OCI-LY3 (cell line): ENCODE results near the gene DRGX.

Experiments
- H2AFZ ChIP-seq: fragments of 200-600, 300-600 bp; shearing (Covaris generic); 2 replicates; pipeline ENCODE4 v1.6.0; 2014; ENCODE audit warnings: antibody characterized with exemption, low read depth, low read length
- H3K27ac ChIP-seq: fragments of 200-600, 300-600 bp; sonication (generic); 2 replicates; pipeline ENCODE4 v1.5.1; 2014; ENCODE audit warnings: mild to moderate bottlenecking, low read length, moderate library complexity, mixed read lengths
- H3K27me3 ChIP-seq: fragments of 200-600, 300-600 bp; sonication (generic); 2 replicates; pipeline ENCODE4 v1.6.1; 2014; ENCODE audit warnings: low read depth, low read length, mixed read lengths
- H3K36me3 ChIP-seq: fragments of 200-600, 300-600 bp; sonication (generic); replicated peaks from 2 replicates; pipeline ENCODE3; 2014; ENCODE audit warnings: low read depth, low read length, mixed read lengths
- H3K4me1 ChIP-seq: fragments of 300-600, 200-600 bp; sonication (generic); 2 replicates; pipeline ENCODE4 v1.6.1; 2014; ENCODE audit warnings: low read length, mixed read lengths
- H3K4me2 ChIP-seq: fragments of 200-600, 300-600 bp; sonication (generic); 2 replicates; pipeline ENCODE4 v1.6.1; 2014; ENCODE audit warnings: low read length, mixed read lengths
- H3K4me3 ChIP-seq: fragments of 300-600, 200-600 bp; sonication (generic); 2 replicates; pipeline ENCODE4 v1.5.1; 2014; ENCODE audit warnings: antibody characterized with exemption, mild to moderate bottlenecking, low read length, moderate library complexity
- H3K79me2 ChIP-seq: fragments of 300-600, 200-600 bp; shearing (Covaris generic); 2 replicates; pipeline ENCODE4 v1.6.1; 2014; ENCODE audit warnings: mild to moderate bottlenecking, low read length, mixed read lengths
- H3K9ac ChIP-seq: fragments of 300-600, 200-600 bp; shearing (Covaris generic); 2 replicates; pipeline ENCODE4 v1.6.0; 2014; ENCODE audit warnings: mild to moderate bottlenecking, low read length, moderate library complexity
- H3K9me3 ChIP-seq: fragments of 200-600, 300-600 bp; shearing (Covaris generic); 2 replicates; pipeline ENCODE4 v1.6.1; 2014; ENCODE audit warnings: low read length, mixed read lengths; ENCODE audit not compliant: insufficient read depth
- H4K20me1 ChIP-seq: fragments of 200-600, 300-600 bp; sonication (generic); 2 replicates; pipeline ENCODE4 v1.6.1; 2016; ENCODE audit warnings: low read length, mixed read lengths; ENCODE audit not compliant: insufficient read depth
- EZH2phosphoT487 ChIP-seq: fragments of 200-600 bp; shearing (Covaris generic); IDR thresholded peaks from 2 replicates; pipeline ENCODE4 v1.6.1; 2018; ENCODE audit warnings: antibody characterized with exemption, mixed run types, low read depth
- TF ChIP-seq, protein P1 (sequence below): fragments of 200-600, 300-600 bp; sonication (generic); IDR thresholded peaks from 2 replicates; pipeline ENCODE4 v1.5.1; 2014; ENCODE audit warnings: antibody characterized with exemption, low read length, low read depth

Gene DRGX

DNA sequence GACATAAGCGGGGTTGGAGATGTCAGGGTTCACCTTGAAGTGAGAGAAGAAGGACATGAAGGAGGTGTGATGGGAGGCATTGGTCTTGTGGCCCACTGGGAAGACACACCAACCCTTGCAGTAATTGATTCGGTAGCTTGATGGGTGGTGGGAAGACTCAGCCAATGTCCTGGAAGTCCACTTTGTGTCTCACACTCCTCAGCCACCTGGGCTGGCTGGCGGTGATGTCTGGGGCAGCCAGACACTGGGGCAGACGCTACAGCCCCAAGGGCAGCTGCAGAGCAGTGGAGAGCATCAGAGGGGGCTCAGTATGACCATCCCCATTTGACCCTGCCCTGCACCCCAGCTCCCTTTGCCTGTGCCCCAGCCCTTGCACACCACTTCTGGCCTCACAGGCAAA, 16.7 kb upstream of the DRGX start:
- TF ChIP-seq, protein P1, sequence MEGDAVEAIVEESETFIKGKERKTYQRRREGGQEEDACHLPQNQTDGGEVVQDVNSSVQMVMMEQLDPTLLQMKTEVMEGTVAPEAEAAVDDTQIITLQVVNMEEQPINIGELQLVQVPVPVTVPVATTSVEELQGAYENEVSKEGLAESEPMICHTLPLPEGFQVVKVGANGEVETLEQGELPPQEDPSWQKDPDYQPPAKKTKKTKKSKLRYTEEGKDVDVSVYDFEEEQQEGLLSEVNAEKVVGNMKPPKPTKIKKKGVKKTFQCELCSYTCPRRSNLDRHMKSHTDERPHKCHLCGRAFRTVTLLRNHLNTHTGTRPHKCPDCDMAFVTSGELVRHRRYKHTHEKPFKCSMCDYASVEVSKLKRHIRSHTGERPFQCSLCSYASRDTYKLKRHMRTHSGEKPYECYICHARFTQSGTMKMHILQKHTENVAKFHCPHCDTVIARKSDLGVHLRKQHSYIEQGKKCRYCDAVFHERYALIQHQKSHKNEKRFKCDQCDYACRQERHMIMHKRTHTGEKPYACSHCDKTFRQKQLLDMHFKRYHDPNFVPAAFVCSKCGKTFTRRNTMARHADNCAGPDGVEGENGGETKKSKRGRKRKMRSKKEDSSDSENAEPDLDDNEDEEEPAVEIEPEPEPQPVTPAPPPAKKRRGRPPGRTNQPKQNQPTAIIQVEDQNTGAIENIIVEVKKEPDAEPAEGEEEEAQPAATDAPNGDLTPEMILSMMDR = no peak
- TF ChIP-seq EZH2phosphoT487 = no peak
- Histone ChIP-seq H3K9ac (no peak overlapping the region), H3K4me1 (no peaks in the 10 kb centered on the region), H3K4me2 (no peak overlapping the region), H3K36me3 (no peaks in the 10 kb centered on the region), H3K79me2 (no peaks in the 10 kb centered on the region), H2AFZ (no peak overlapping the region), H3K27ac (no peak overlapping the region), H3K27me3 (peaks cover 7% of the 10 kb centered on the region; the same call in 1 of the 2 replicates), H4K20me1 (no peaks in the 10 kb centered on the region), H3K4me3 (no peak overlapping the region), H3K9me3 (no peaks in the 10 kb centered on the region)

DNA sequence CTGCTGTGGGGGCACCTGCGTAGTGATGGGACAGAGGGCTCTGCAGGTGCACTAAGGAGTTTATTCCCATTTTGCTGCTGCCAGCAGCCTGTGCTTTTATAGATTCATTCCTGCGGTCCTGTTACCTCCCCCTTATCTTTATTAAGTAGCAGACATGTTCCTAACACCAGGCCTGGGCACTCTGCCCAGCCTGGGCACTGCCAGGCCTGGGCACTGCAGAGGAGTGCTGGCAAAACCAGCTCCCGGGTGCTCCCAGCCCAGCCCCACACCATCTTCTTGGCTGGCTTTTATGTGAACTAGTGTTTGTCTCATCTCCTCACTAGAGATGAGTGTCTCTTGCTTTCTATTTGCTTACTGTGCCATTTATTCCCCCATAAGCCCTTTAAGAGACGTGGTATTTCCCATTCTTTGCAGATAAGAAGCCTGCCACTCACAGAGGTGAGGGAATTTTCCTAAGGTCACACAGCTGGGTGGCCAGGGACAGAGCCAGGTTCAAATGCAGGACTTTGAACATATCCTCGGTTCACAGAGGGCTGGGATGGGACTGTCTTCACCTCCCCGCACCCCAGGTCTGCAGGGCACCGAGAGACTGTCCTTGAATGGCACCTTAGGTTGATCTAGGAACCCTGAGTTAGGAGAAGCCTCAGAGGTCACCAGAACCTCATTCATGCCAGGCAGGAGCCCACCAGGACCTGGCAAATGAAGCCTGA, 14.6 kb upstream of the DRGX start:
- peaks cover 7% of the 10 kb centered on the region; the same call in 1 of the 2 replicates for H3K27me3 ChIP-seq
- no peak overlapping the region for H3K9ac ChIP-seq
- no peak overlapping the region for H3K27ac ChIP-seq
- no peak overlapping the region for H3K4me2 ChIP-seq
- TF ChIP-seq, protein P1 = no peak
- TF ChIP-seq EZH2phosphoT487 = no peak
- H4K20me1 ChIP-seq = no peaks in the 10 kb centered on the region
- H3K4me3 ChIP-seq = no peak overlapping the region
- H2AFZ ChIP-seq = no peak overlapping the region
- no peaks in the 10 kb centered on the region for H3K9me3 ChIP-seq
- no peaks in the 10 kb centered on the region for H3K4me1 ChIP-seq
- H3K79me2 ChIP-seq = no peaks in the 10 kb centered on the region
- no peaks in the 10 kb centered on the region for H3K36me3 ChIP-seq

DNA sequence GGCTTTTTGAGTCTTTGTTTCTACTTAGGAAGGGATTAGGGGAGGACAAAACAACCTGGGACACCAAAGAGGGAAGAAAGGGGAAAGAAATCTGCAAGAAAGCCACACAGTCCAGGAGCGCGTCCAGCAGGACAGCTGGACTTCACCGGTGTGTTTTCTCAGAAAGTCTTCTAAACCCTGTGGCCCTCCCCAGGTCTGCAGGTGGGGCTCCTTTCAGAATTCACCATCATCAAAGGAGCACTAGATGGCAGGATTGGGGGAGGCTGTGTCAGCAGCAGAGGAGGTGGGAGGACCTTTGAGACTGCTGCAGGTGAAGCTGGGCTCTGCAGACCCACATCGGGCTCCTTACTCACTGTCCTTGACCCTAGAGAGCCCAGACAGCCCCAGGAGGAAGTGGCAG, 13.9 kb upstream of the DRGX start:
- TF ChIP-seq, protein P1 = no peak
- TF ChIP-seq EZH2phosphoT487 = no peak
- no peak overlapping the region for H3K4me2 ChIP-seq
- no peaks in the 10 kb centered on the region for H4K20me1 ChIP-seq

DNA sequence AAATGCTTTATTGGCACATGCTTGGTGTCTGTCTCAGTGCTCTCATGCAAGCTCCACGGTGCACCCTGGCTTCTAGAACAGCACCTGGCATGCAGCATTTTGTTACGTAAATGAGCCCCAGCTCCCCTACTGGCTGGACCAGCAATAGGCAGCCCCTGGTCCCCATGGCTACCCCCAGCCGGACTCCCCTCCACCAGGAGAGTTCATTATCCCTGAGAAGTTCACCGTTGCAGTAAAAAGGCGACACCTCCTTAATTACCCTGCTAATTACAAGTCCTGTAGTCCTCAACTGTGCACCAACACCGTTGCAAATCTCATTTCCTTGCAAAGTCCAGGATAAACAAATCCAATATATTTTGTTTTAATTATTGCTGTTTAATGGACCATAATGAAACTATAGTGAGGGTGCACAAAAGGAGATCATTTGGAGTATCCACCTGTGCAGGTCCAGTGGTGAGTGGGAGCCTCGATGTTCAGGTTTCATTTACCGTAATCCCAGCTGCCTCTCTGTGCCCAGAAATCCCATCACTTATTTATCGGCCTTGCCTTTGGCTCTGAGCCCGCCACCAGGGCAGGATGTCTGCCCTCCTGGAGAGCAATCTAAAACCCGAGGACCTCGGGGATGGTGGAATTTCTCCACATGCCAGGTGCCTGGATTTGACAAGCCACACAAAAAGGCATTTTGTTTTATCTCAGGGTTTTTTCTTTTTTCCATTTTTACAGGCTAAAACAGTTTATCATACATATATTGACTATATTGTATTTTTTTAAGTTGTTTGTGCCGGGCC, 12.8 kb upstream of the DRGX start:
- Histone ChIP-seq H3K4me3 (no peak overlapping the region), H3K9ac (no peak overlapping the region), H4K20me1 (no peaks in the 10 kb centered on the region), H3K36me3 (no peaks in the 10 kb centered on the region), H3K27me3 (peaks cover 11% of the 10 kb centered on the region; the same call in 1 of the 2 replicates), H3K79me2 (no peaks in the 10 kb centered on the region), H3K4me1 (no peaks in the 10 kb centered on the region), H2AFZ (no peak overlapping the region), H3K9me3 (no peaks in the 10 kb centered on the region), H3K4me2 (no peak overlapping the region), H3K27ac (no peak overlapping the region)
- TF ChIP-seq EZH2phosphoT487 = no peak
- TF ChIP-seq, protein P1 = peak; percentile 14; the same call in 1 of the 2 replicates

More for the DNA sequence above, 13.9 kb upstream of the DRGX start:
- Histone ChIP-seq H3K27ac (no peak overlapping the region), H2AFZ (no peak overlapping the region), H3K9ac (no peak overlapping the region), H3K79me2 (no peaks in the 10 kb centered on the region), H3K9me3 (no peaks in the 10 kb centered on the region), H3K4me3 (no peak overlapping the region), H3K27me3 (peaks cover 11% of the 10 kb centered on the region; the same call in 1 of the 2 replicates), H3K36me3 (no peaks in the 10 kb centered on the region), H3K4me1 (no peaks in the 10 kb centered on the region)
